Measurements from ENCODE around the gene DUSP7.

Gene DUSP7

GRCh38 chr3:52084216-52084945 lies 28.0 kb upstream of the DUSP7 start:
- ChIA-PET POLR2A (no interaction called here), CTCF (interaction anchor here (1.0 to 3.5 kb wide), 5 partner anchors 31 to 86 kb away, joined by 3 to 16 read pairs (median 6); no protein-coding TSS in a partner anchor)
- TF ChIP-seq CTCF (IDR thresholded peaks at IDR 0.05; ENCODE audit: control extremely low read depth, extremely low read depth, low read depth, missing control alignments), result no peak
- DNase-seq (ENCODE audit: extremely low spot score), result no peak

DNA sequence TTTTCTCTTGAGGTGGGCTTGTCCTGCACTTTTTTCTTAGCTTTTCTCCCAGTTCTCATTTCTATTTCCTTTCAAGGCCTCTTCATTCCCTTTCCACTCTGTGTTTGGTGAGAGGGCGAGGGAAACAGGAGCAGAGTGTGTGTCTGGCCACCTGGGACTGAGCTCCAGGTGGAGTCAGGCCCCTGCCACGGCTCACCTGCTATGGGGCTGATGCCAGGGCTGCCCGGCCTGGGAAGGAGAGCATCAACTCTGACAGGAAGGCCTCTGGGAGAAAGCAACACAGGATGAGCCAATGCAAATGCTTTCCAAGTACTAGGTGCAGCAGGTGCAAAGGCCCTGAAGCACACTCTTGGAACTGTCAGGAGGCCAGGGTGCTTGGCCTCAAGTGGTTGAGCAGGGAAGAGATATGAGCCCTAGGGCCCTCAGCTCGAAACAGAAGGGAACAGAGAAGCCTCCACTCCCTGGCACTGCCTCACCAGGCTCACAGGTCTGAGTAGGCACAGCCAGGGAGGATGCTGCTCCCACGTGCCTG lies 27.3 kb upstream of the DUSP7 start:
- POLR2A ChIA-PET, result no interaction called here
- CTCF ChIA-PET, result interaction anchor here (1.0 to 1.7 kb wide), 2 partner anchors 30 to 39 kb away, joined by 3 to 6 read pairs; no protein-coding TSS in a partner anchor
- no peak for DNase-seq (ENCODE audit: extremely low spot score)
- TF ChIP-seq CTCF (IDR thresholded peaks at IDR 0.05; ENCODE audit: control extremely low read depth, extremely low read depth, low read depth, missing control alignments), result no peak

GRCh38 chr3:52082951-52083350 lies 26.6 kb upstream of the DUSP7 start:
- ChIA-PET POLR2A (no interaction called here), CTCF (interaction anchor here (1.7 kb wide), 1 partner anchor 30 kb away, joined by 6 read pairs; no protein-coding TSS in a partner anchor)
- no peak for DNase-seq (ENCODE audit: extremely low spot score)
- TF ChIP-seq CTCF (IDR thresholded peaks at IDR 0.05; ENCODE audit: control extremely low read depth, extremely low read depth, low read depth, missing control alignments), result no peak

DNA sequence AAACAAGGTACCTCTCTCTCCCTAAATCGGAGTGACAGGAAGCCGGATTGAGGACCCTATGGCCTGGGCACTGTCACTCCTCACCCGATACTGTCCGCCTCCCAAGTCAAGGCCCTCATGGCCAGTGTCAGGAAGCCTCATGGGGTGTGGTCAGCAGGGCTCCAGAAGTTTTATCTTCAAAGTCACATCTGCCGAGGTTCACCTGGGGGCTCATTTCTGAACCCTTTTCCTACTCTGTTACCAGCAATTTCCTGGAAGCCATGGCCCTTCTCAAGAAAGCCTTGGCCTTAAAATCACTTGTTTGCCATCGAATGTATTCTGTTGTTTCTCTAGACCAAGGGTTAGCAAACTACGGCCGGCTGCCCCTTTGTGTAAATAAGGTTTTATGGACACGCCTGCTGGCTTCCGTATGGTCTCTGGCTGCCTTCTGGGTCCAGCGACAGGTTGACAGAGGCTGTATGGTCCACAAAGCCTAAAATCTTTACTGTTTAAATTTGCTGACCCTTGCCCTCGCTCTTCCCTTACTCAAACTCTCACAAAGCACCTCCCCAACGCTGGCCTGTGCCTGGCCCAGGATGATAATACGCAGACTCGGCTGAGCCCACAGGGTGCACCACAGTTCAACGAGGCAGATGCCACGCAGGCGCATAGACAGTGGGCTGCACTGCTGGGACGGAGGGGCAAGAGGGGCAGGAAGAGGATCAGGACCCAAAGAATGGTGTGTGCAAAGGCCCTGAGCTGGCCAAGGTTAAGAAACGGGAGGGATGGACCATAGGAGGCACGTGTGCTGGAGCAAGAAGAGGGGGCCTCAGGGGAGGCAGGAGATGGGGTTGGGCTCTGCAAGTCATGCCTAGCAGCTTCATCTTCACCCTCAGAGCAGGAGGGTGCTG lies 24.7 kb upstream of the DUSP7 start:
- DNase-seq (ENCODE audit: extremely low spot score), result no peak
- ChIA-PET POLR2A (no interaction called here), CTCF (no interaction called here)
- TF ChIP-seq CTCF (IDR thresholded peaks at IDR 0.05; ENCODE audit: control extremely low read depth, extremely low read depth, low read depth, missing control alignments), result no peak

GRCh38 chr3:52079958-52080357 lies 23.6 kb upstream of the DUSP7 start:
- DNase-seq (ENCODE audit: extremely low spot score), result no peak
- TF ChIP-seq CTCF (IDR thresholded peaks at IDR 0.05; ENCODE audit: control extremely low read depth, extremely low read depth, low read depth, missing control alignments), result no peak
- POLR2A ChIA-PET, result no interaction called here
- CTCF ChIA-PET, result interaction anchor here (0.7 to 1.2 kb wide), 2 partner anchors 13 to 78 kb away, joined by 3 to 4 read pairs; no protein-coding TSS in a partner anchor

GRCh38 chr3:52078781-52079560 lies 22.6 kb upstream of the DUSP7 start:
- TF ChIP-seq CTCF (IDR thresholded peaks at IDR 0.05; ENCODE audit: control extremely low read depth, extremely low read depth, low read depth, missing control alignments), result no peak
- ChIA-PET POLR2A (no interaction called here), CTCF (interaction anchor here (1.2 kb wide), 1 partner anchor 77 kb away, joined by 4 read pairs; no protein-coding TSS in a partner anchor)
- no peak for DNase-seq (ENCODE audit: extremely low spot score)
